Endodermal cell (in vitro differentiated cells): ENCODE results near the gene P4HTM. TPM values are rescaled to one million over a fixed set of nuclear protein-coding genes. Genes with fewer than 3 reads are reported as not detected.

Source experiments
- DNase-seq: peaks from one replicate; pipeline ENCODE4 v3.0.0-alpha.2; 2017
- H3K27ac ChIP-seq: 2 replicates; pipeline ENCODE4 v1.5.1; 2013; ENCODE audit warnings: mild to moderate bottlenecking, low read depth, low read length, moderate library complexity
- H3K27me3 ChIP-seq: 2 replicates; pipeline ENCODE4 v1.6.1; 2013; ENCODE audit warnings: mild to moderate bottlenecking, low read length, moderate library complexity; ENCODE audit not compliant: insufficient read depth, control insufficient read depth, poor library complexity, severe bottlenecking
- H3K36me3 ChIP-seq: 2 replicates; pipeline ENCODE4 v1.7.0; 2013; ENCODE audit warnings: mild to moderate bottlenecking, low read length, moderate library complexity; ENCODE audit not compliant: control insufficient read depth, insufficient read depth
- H3K4me1 ChIP-seq: one replicate; pipeline ENCODE4 v1.7.0; 2013; ENCODE audit warnings: low read length; ENCODE audit not compliant: control insufficient read depth, insufficient read depth
- H3K4me3 ChIP-seq: 2 replicates; pipeline ENCODE4 v1.5.1; 2013; ENCODE audit warnings: mild to moderate bottlenecking, low read length, moderate library complexity
- H3K9ac ChIP-seq: 2 replicates; pipeline ENCODE4 v1.6.1; 2013; ENCODE audit warnings: mild to moderate bottlenecking, low read length, moderate library complexity; ENCODE audit not compliant: poor library complexity, severe bottlenecking; ENCODE audit errors: extremely low read depth
- H3K9me3 ChIP-seq: 2 replicates; pipeline ENCODE4 v1.6.1; 2013; ENCODE audit warnings: mild to moderate bottlenecking, low read length, moderate library complexity; ENCODE audit not compliant: control insufficient read depth
- H3K27ac Mint-ChIP-seq: 2 replicates; pipeline ENCODE4 v1.8.0; 2020; ENCODE audit warnings: mixed read lengths
- H3K27me3 Mint-ChIP-seq: 2 replicates; pipeline ENCODE4 v1.8.0; 2021; ENCODE audit warnings: mild to moderate bottlenecking, mixed read lengths; ENCODE audit not compliant: insufficient read depth
- H3K36me3 Mint-ChIP-seq: 2 replicates; pipeline ENCODE4 v1.8.0; 2020; ENCODE audit warnings: low read depth, mixed read lengths
- H3K4me1 Mint-ChIP-seq: 2 replicates; pipeline ENCODE4 v1.8.0; 2020; ENCODE audit warnings: mixed read lengths
- H3K4me3 Mint-ChIP-seq: 2 replicates; pipeline ENCODE4 v1.8.0; 2020; ENCODE audit warnings: mild to moderate bottlenecking, moderate library complexity, mixed read lengths
- H3K9me3 Mint-ChIP-seq: 2 replicates; pipeline ENCODE4 v1.8.0; 2020; ENCODE audit warnings: mild to moderate bottlenecking, mixed read lengths
- WGBS, 2 experiments: methylation state at CpG; one replicate each; pipeline versions ENCODE4 v1.1.5 to v1.1.7; 2013; ENCODE audit warnings: missing lambda C conversion rate in 2 of 2, mixed read lengths in 1 of 2; ENCODE audit not compliant: insufficient coverage in 1 of 2, insufficient read length in 1 of 2; 5-methylcytosine and 5-hydroxymethylcytosine counted together
- total RNA-seq, 2 donors: library from RNA; stranded (reverse); fragmentation: NEBNext Ultra II Directional in 1 of 2; extraction: Animal tissue kit (Norgen Biotek cat#: 25700) in 1 of 2; gene quantifications; 2 replicates in 1 of 2; 3 replicates in 1 of 2; pipeline ENCODE4 v1.2.1, GENCODE V29; 2021
- TF ChIP-seq, protein P1 (sequence below): fragments of 200-600 bp; sonication (generic); conservative IDR thresholded peaks from 2 replicates; pipeline ENCODE4 v1.5.0; 2021; ENCODE audit warnings: antibody characterized with exemption, mild to moderate bottlenecking

Gene P4HTM
- total RNA-seq, 2 donors from 2014 or later, result 12.4 to 17.6 TPM

- no peaks in the 10 kb centered on the region for H3K27me3 ChIP-seq
- 6 to 8% methylated on average over 16 to 18 of the region's 18 CpGs for WGBS, 2 experiments
- peak overlapping the region; percentile 88 for H3K4me3 ChIP-seq
- TF ChIP-seq, protein P1, sequence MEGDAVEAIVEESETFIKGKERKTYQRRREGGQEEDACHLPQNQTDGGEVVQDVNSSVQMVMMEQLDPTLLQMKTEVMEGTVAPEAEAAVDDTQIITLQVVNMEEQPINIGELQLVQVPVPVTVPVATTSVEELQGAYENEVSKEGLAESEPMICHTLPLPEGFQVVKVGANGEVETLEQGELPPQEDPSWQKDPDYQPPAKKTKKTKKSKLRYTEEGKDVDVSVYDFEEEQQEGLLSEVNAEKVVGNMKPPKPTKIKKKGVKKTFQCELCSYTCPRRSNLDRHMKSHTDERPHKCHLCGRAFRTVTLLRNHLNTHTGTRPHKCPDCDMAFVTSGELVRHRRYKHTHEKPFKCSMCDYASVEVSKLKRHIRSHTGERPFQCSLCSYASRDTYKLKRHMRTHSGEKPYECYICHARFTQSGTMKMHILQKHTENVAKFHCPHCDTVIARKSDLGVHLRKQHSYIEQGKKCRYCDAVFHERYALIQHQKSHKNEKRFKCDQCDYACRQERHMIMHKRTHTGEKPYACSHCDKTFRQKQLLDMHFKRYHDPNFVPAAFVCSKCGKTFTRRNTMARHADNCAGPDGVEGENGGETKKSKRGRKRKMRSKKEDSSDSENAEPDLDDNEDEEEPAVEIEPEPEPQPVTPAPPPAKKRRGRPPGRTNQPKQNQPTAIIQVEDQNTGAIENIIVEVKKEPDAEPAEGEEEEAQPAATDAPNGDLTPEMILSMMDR, result no peak
- no peak for DNase-seq
- Mint-ChIP-seq H3K4me1 (peaks cover 9% of the 10 kb centered on the region), H3K27me3 (no peaks in the 10 kb centered on the region), H3K9me3 (no peaks in the 10 kb centered on the region), H3K27ac (peak overlapping the region; percentile 81), H3K4me3 (peak overlapping the region; percentile 89), H3K36me3 (peaks cover 25% of the 10 kb centered on the region)
- H3K9ac ChIP-seq, result peak overlapping the region; percentile 49
- peaks cover 37% of the 10 kb centered on the region for H3K36me3 ChIP-seq
- no peaks in the 10 kb centered on the region for H3K4me1 ChIP-seq
- no peak overlapping the region for H3K27ac ChIP-seq
- H3K9me3 ChIP-seq, result no peaks in the 10 kb centered on the region
Measured at GRCh38 chr3:49018707-49019006, 28.6 kb downstream of the P4HTM start.

DNA sequence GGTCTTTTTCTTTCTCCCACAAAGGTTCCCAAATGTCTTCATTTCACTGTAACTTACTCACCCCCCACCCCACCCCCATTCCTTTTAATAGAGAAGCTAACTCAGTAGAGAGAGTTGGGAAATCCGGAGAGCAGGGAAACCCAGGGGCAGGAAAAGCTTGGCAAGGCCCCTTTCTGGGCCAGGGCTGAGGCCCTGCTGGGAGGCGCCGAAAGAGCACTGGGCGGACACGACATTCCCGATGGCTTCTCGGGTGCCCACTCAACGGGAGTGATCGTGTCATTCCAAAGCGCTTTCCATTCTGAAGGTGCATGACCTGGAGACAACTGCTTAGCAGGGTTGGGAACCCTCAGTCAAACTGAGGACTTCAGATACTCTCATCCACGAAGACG is 29.9 kb downstream of the P4HTM start:
- H3K27ac Mint-ChIP-seq, result peak overlapping the region; percentile 88
- no peaks in the 10 kb centered on the region for H3K27me3 ChIP-seq
- WGBS, 2 experiments, result 67 to 81% methylated on average over 11 to 12 of the region's 12 CpGs
- H3K9me3 ChIP-seq, result no peaks in the 10 kb centered on the region
- peak overlapping the region; percentile 98 for H3K4me3 ChIP-seq
- no peaks in the 10 kb centered on the region for H3K9me3 Mint-ChIP-seq
- no peak overlapping the region for H3K27ac ChIP-seq
- DNase-seq, result peak; percentile 53
- H3K36me3 Mint-ChIP-seq, result peaks cover 32% of the 10 kb centered on the region
- TF ChIP-seq, protein P1, result no peak
- H3K4me3 Mint-ChIP-seq, result peak overlapping the region; percentile 89
- H3K4me1 Mint-ChIP-seq, result peaks cover 9% of the 10 kb centered on the region
- H3K9ac ChIP-seq, result peak overlapping the region; percentile 90
- H3K4me1 ChIP-seq, result no peaks in the 10 kb centered on the region
- H3K36me3 ChIP-seq, result peaks cover 40% of the 10 kb centered on the region
- H3K27me3 Mint-ChIP-seq, result no peaks in the 10 kb centered on the region

DNA sequence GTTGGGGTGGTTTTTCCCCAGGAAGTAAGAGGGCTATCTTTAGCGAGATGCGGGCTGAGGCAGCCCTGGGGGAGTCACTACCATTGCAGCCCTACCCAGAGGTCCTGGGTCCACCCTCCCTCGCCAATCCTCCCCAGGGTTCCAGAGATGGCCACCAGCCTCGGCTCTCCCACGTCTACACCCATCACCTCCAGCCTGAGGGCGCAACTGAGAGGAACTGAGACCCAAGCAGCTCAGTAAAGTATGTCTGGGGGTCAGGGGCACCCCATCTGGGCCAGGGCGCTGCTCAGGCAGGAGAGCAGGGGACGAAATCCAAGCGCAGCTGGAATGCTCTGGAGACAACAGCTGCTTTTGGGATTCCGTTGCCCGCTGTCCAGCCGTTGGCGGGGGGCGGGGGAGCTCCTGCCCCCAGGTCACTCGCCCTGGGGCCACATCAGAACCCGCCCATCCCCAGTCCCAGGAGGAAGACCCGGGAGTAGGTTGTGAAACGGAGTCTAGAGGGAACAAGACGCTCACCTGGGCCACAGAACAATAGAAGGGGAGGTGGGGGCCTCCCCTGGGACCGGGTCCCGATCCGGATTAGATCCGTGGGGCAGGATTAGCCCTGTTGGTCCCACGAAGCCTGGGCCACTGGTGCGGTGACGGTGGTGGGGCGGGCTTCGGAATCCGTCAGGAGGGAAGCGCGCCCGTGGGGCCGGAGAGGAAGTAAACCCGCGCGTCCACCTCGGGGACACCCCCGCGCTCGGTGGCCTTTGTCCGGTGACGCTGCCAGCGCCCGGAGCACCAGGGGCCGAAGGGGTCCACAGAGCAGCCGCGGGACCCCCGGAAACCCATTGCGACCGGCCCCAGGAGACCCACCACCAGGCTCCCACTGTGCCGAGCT is 30.5 kb downstream of the P4HTM start:
- H3K9ac ChIP-seq, result peak overlapping the region; percentile 90
- Mint-ChIP-seq H3K4me3 (peak overlapping the region; percentile 89), H3K27ac (peak overlapping the region; percentile 88), H3K9me3 (no peaks in the 10 kb centered on the region), H3K36me3 (peaks cover 33% of the 10 kb centered on the region), H3K27me3 (no peaks in the 10 kb centered on the region), H3K4me1 (peaks cover 9% of the 10 kb centered on the region)
- H3K4me3 ChIP-seq, result peak overlapping the region; percentile 98
- peak overlapping the region; percentile 99 for H3K27ac ChIP-seq
- peaks cover 40% of the 10 kb centered on the region for H3K36me3 ChIP-seq
- H3K27me3 ChIP-seq, result no peaks in the 10 kb centered on the region
- peak; percentile 72 for DNase-seq
- WGBS, 2 experiments, result 3 to 8% methylated on average over 15 to 51 of the region's 51 CpGs
- no peaks in the 10 kb centered on the region for H3K9me3 ChIP-seq
- H3K4me1 ChIP-seq, result no peaks in the 10 kb centered on the region
- TF ChIP-seq, protein P1, result no peak
